Skeletal muscle tissue (tissue), 4 donors: Measurements from ENCODE around the gene CIRBP. TPM values are rescaled to one million over a fixed set of nuclear protein-coding genes. Genes with fewer than 3 reads are reported as not detected.
A peak's percentile ranks its signal among the peaks of the same experiment; 100 is the strongest.

ENCODE experiments used
- H3K27ac ChIP-seq: one replicate; pipeline ENCODE4 v1.7.0; 2013; ENCODE audit warnings: mild to moderate bottlenecking, low read depth, low read length, inconsistent platforms
- H3K27me3 ChIP-seq, 3 donors: one replicate each; pipeline ENCODE4 v1.7.0; 2013; ENCODE audit warnings: low read length in 3 of 3; ENCODE audit not compliant: control insufficient read depth in 3 of 3, insufficient read depth in 3 of 3
- H3K36me3 ChIP-seq, 3 donors: one replicate each; pipeline ENCODE4 v1.7.0; 2013; ENCODE audit warnings: low read length in 3 of 3; ENCODE audit not compliant: control insufficient read depth in 3 of 3, insufficient read depth in 3 of 3
- H3K4me1 ChIP-seq, 3 donors: one replicate each; pipeline ENCODE4 v1.7.0; 2013; ENCODE audit warnings: low read length in 3 of 3, mild to moderate bottlenecking in 3 of 3; ENCODE audit not compliant: control insufficient read depth in 3 of 3, insufficient read depth in 3 of 3
- H3K4me3 ChIP-seq, 3 donors: one replicate each; pipeline ENCODE4 v1.7.0; 2013; ENCODE audit warnings: low read length in 3 of 3
- H3K9ac ChIP-seq, 3 donors: one replicate each; pipeline ENCODE4 v1.7.0; 2013; ENCODE audit warnings: low read length in 3 of 3, mild to moderate bottlenecking in 3 of 3, moderate library complexity in 2 of 3, low read depth in 1 of 3
- H3K9me3 ChIP-seq, 3 donors: one replicate each; pipeline ENCODE4 v1.7.0; 2013; ENCODE audit warnings: low read length in 3 of 3; ENCODE audit not compliant: control insufficient read depth in 3 of 3
- total RNA-seq: library from RNA; depleted of rRNA; stranded (reverse); fragments of >200 nt; gene quantifications from one replicate; pipeline ENCODE4 v1.2.3, GENCODE V29; 2014
- donor health status: Osteomylitis.

The CIRBP gene
- total RNA-seq: 413 TPM

- peaks cover 32 to 35% (median 34%) of the 10 kb centered on the region in 3 donors for H3K36me3 ChIP-seq
- no peaks in the 10 kb centered on the region for H3K27me3 ChIP-seq
- H3K9me3 ChIP-seq: no peaks in the 10 kb centered on the region
- peak within 1 kb of the TSS; percentile 91 for H3K27ac ChIP-seq
- H3K4me1 ChIP-seq: peaks cover 69 to 85% (median 76%) of the 10 kb centered on the region in 3 donors
- H3K4me3 ChIP-seq: peak within 1 kb of the TSS; percentile 91 to 95 (median 91)
- H3K9ac ChIP-seq: peak within 1 kb of the TSS; percentile 89 to 98 (median 91)
Measured at GRCh38 chr19:1269065-1269477, at the start of gene CIRBP. Gene CIRBP (plus strand): TSS chr19:1269332. CDS start chr19:1270934, 1,602 bp downstream.

- Histone ChIP-seq H3K27ac (no peak overlapping the region), H3K9ac (peak overlapping the region in 1 of 3 donors; percentile 40), H3K27me3 (no peaks in the 10 kb centered on the region), H3K9me3 (no peaks in the 10 kb centered on the region), H3K4me1 (peaks cover 43 to 79% (median 67%) of the 10 kb centered on the region in 3 donors), H3K4me3 (no peak overlapping the region), H3K36me3 (peaks cover 21 to 26% (median 23%) of the 10 kb centered on the region in 3 donors)
Measured at GRCh38 chr19:1219786-1220476, 49.2 kb upstream of the CIRBP start.

DNA sequence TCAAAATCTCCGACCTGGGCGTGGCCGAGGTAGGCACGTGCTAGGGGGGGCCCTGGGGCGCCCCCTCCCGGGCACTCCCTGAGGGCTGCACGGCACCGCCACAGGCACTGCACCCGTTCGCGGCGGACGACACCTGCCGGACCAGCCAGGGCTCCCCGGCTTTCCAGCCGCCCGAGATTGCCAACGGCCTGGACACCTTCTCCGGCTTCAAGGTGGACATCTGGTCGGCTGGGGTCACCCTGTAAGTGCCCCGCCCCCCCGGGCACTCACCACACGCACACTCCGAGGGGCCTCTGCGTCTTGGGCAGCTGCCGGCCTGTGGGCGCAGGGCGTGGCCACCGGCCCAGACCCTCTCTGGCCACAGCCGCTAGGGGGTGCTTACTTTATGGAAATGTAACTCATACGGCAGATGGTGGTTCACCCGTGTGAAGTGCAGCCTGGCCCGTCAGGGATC, 48.6 kb upstream of the CIRBP start:
- H3K9ac ChIP-seq: peak overlapping the region in 2 of 3 donors; percentile 11 to 62
- H3K27ac ChIP-seq: no peak overlapping the region
- H3K4me1 ChIP-seq: peaks cover 38 to 73% (median 61%) of the 10 kb centered on the region in 3 donors
- H3K36me3 ChIP-seq: peaks cover 21 to 26% (median 23%) of the 10 kb centered on the region in 3 donors
- no peaks in the 10 kb centered on the region for H3K27me3 ChIP-seq
- no peak overlapping the region for H3K4me3 ChIP-seq
- no peaks in the 10 kb centered on the region for H3K9me3 ChIP-seq

- peak overlapping the region in 2 of 3 donors; percentile 38 to 62 for H3K9ac ChIP-seq
- H3K9me3 ChIP-seq: no peaks in the 10 kb centered on the region
- H3K4me3 ChIP-seq: no peak overlapping the region
- peaks cover 22 to 31% (median 27%) of the 10 kb centered on the region in 3 donors for H3K36me3 ChIP-seq
- no peak overlapping the region for H3K27ac ChIP-seq
- peaks cover 30 to 66% (median 54%) of the 10 kb centered on the region in 3 donors for H3K4me1 ChIP-seq
- no peaks in the 10 kb centered on the region for H3K27me3 ChIP-seq
Measured at GRCh38 chr19:1220976-1221903, 47.9 kb upstream of the CIRBP start.

- no peaks in the 10 kb centered on the region for H3K27me3 ChIP-seq
- peaks cover 24 to 59% (median 48%) of the 10 kb centered on the region in 3 donors for H3K4me1 ChIP-seq
- peaks cover 24 to 36% (median 30%) of the 10 kb centered on the region in 3 donors for H3K36me3 ChIP-seq
- H3K9ac ChIP-seq: peak overlapping the region in 2 of 3 donors; percentile 38 to 62
- H3K27ac ChIP-seq: peak overlapping the region; percentile 12
- H3K4me3 ChIP-seq: no peak overlapping the region
- H3K9me3 ChIP-seq: no peaks in the 10 kb centered on the region
Measured at GRCh38 chr19:1221904-1222255, 47.3 kb upstream of the CIRBP start.

DNA sequence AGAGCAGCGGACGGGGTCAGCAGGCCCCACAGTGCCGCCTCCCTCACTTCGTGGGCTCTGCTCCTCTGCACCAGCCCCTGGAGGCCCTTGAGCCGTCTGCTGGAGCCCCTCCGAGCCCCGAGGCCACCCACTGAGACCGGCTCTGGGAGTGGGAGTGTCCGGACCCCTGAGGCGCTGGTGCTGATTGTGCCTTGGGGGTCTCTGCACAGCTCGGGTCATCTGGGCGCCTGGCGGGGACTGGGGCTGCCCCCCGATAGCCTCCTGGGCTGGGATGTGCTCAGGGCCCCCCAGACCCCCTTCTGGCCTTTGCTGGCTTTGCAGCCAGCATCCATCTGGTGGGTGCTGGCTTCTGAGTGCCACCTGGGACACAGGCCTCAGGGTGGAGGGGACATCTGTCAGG, 46.7 kb upstream of the CIRBP start:
- Histone ChIP-seq H3K4me3 (no peak overlapping the region), H3K36me3 (peaks cover 24 to 41% (median 30%) of the 10 kb centered on the region in 3 donors), H3K4me1 (peaks cover 19 to 54% (median 43%) of the 10 kb centered on the region in 3 donors), H3K27ac (no peak overlapping the region), H3K9ac (no peak overlapping the region), H3K27me3 (no peaks in the 10 kb centered on the region), H3K9me3 (no peaks in the 10 kb centered on the region)

GRCh38 chr19:1223018-1223855, 45.9 kb upstream of the CIRBP start:
- peaks cover 11 to 46% (median 34%) of the 10 kb centered on the region in 3 donors for H3K4me1 ChIP-seq
- H3K9ac ChIP-seq: peak overlapping the region in 1 of 3 donors; percentile 8
- no peak overlapping the region for H3K4me3 ChIP-seq
- no peaks in the 10 kb centered on the region for H3K27me3 ChIP-seq
- peaks cover 24 to 41% (median 30%) of the 10 kb centered on the region in 3 donors for H3K36me3 ChIP-seq
- no peak overlapping the region for H3K27ac ChIP-seq
- no peaks in the 10 kb centered on the region for H3K9me3 ChIP-seq

- H3K9me3 ChIP-seq: no peaks in the 10 kb centered on the region
- peaks cover 3 to 37% (median 25%) of the 10 kb centered on the region in 3 donors for H3K4me1 ChIP-seq
- H3K27me3 ChIP-seq: no peaks in the 10 kb centered on the region
- H3K27ac ChIP-seq: no peak overlapping the region
- H3K9ac ChIP-seq: peak overlapping the region in 1 of 3 donors; percentile 8
- H3K4me3 ChIP-seq: no peak overlapping the region
- H3K36me3 ChIP-seq: peaks cover 24 to 41% (median 30%) of the 10 kb centered on the region in 3 donors
Measured at GRCh38 chr19:1224047-1224825, 44.9 kb upstream of the CIRBP start.

GRCh38 chr19:1224847-1225246, 44.3 kb upstream of the CIRBP start:
- no peaks in the 10 kb centered on the region for H3K27me3 ChIP-seq

More at GRCh38 chr19:1224847-1225246, 44.3 kb upstream of the CIRBP start:
- Histone ChIP-seq H3K9ac (no peak overlapping the region), H3K27ac (no peak overlapping the region), H3K4me1 (peaks cover 3 to 34% (median 23%) of the 10 kb centered on the region in 3 donors), H3K4me3 (no peak overlapping the region), H3K36me3 (peaks cover 24 to 41% (median 30%) of the 10 kb centered on the region in 3 donors), H3K9me3 (no peaks in the 10 kb centered on the region)
